K562 (cell line): Measurements from ENCODE around the gene PSRC1. TPM values are rescaled to one million over a fixed set of nuclear protein-coding genes. Genes with fewer than 3 reads are reported as not detected.
A peak's percentile ranks its signal among the peaks of the same experiment; 100 is the strongest.

Experiments used
- BCLAF1 ChIP-seq, 2 experiments: fragments of 450-650 bp in 1 of 2; IDR thresholded peaks; 2 replicates each; pipeline ENCODE4 v1.6.1; 2011 to 2017; ENCODE audit warnings: low read depth in 2 of 2, antibody characterized with exemption in 1 of 2, borderline replicate concordance in 1 of 2, low read length in 1 of 2, mild to moderate bottlenecking in 1 of 2, mixed read lengths in 1 of 2; ENCODE audit not compliant: control insufficient read depth in 1 of 2
- BRCA1 ChIP-seq, 2 experiments: fragments of 450-650 bp in 1 of 2; sonication (generic) in 1 of 2; formaldehyde crosslinking in 1 of 2; IDR thresholded peaks; 2 replicates each; pipeline versions ENCODE4 v1.5.0 to v1.6.1; 2017 to 2020; ENCODE audit warnings: mild to moderate bottlenecking in 1 of 2, missing genetic modification reagents in 1 of 2
- BRF2 ChIP-seq: IDR thresholded peaks from 3 replicates; pipeline ENCODE4 v1.6.1; 2011; ENCODE audit warnings: borderline replicate concordance, mild to moderate bottlenecking; ENCODE audit not compliant: insufficient read length, insufficient read depth
- CBX5 ChIP-seq: IDR thresholded peaks from 2 replicates; pipeline ENCODE4 v1.6.1; 2014; ENCODE audit warnings: low read depth, borderline replicate concordance
- FOSL1 ChIP-seq: fragments of 200-800 bp; sonication (Bioruptor generic); conservative IDR thresholded peaks from 2 replicates; pipeline ENCODE4 v1.6.1; 2016; ENCODE audit warnings: missing genetic modification characterization, missing compliant biosample characterization
- HEY1 ChIP-seq: fragments of 250-450 bp; sonication (Bioruptor Pico); IDR thresholded peaks from 2 replicates; pipeline ENCODE4 v1.5.0; 2020; ENCODE audit warnings: mild to moderate bottlenecking, moderate library complexity, borderline replicate concordance
- LARP7 ChIP-seq: fragments of 450-650 bp; IDR thresholded peaks from 2 replicates; pipeline ENCODE4 v1.6.1; 2016
- RNF2 ChIP-seq: sonication (generic); IDR thresholded peaks from 2 replicates; pipeline ENCODE4 v1.6.1; 2016
- RUNX1 ChIP-seq: sonication (generic); IDR thresholded peaks from 2 replicates; pipeline ENCODE4 v1.6.1; 2016; ENCODE audit warnings: antibody characterized with exemption, low read depth
- SNIP1 ChIP-seq: fragments of 450-650 bp; IDR thresholded peaks from 2 replicates; pipeline ENCODE4 v1.7.1; 2017; ENCODE audit warnings: low read depth, mild to moderate bottlenecking
- ZBTB11 ChIP-seq, 3 experiments: fragments of 200-800 bp in 1 of 3; fragments of 250-450 bp in 1 of 3; fragments of 450-650 bp in 1 of 3; sonication (Bioruptor Pico) in 1 of 3; sonication (Bioruptor generic) in 1 of 3; formaldehyde crosslinking in 1 of 3; IDR thresholded peaks; 2 replicates each; pipeline versions ENCODE4 v1.6.1 to v1.8.0; 2016 to 2022; ENCODE audit warnings: mild to moderate bottlenecking in 2 of 3, missing genetic modification characterization in 2 of 3, missing compliant biosample characterization in 1 of 3, moderate library complexity in 1 of 3
- ZNF165 ChIP-seq: fragments of 250-450 bp; sonication (Bioruptor Pico); IDR thresholded peaks from 2 replicates; pipeline ENCODE4 v1.4.0; 2020; ENCODE audit warnings: borderline replicate concordance
- ZNF175 ChIP-seq: fragments of 200-800 bp; sonication (Bioruptor generic); IDR thresholded peaks from 2 replicates; pipeline ENCODE4 v1.6.1; 2016; ENCODE audit warnings: low read depth, mild to moderate bottlenecking, missing genetic modification characterization, missing compliant biosample characterization
- ZNF511 ChIP-seq: sonication (generic); formaldehyde crosslinking; IDR thresholded peaks from 2 replicates; pipeline ENCODE4 v1.8.0; 2022; ENCODE audit warnings: mild to moderate bottlenecking, missing genetic modification reagents
- ZNF561 ChIP-seq: fragments of 450-650 bp; formaldehyde crosslinking; conservative IDR thresholded peaks from 2 replicates; pipeline ENCODE4 v1.4.0; 2020; ENCODE audit warnings: mild to moderate bottlenecking, moderate library complexity
- ZNF780A ChIP-seq: fragments of 250-450 bp; sonication (Bioruptor Pico); IDR thresholded peaks from 2 replicates; pipeline ENCODE4 v1.5.0; 2021; ENCODE audit warnings: mild to moderate bottlenecking
- polyA plus RNA-seq, 8 experiments: library from polyadenylated mRNA; depleted of rRNA in 4 of 8; stranded (reverse) in 5 of 8; unstranded in 3 of 8; fragments of >200 nt; fragmentation: Nextera tagmentation in 2 of 8; fragmentation: Illumina TruSeq in 1 of 8; extraction: Ambion mirVana in 2 of 8; extraction: Trizol in 1 of 8; gene quantifications; 2 replicates each; pipeline versions ENCODE4 v1.2.1 to v1.2.3, GENCODE V29; 2011 to 2014; ENCODE audit warnings: inconsistent platforms in 1 of 8, missing spikeins in 1 of 8
- total RNA-seq, 7 experiments: library from RNA; depleted of rRNA in 6 of 7; stranded (reverse); fragments of >200 nt in 6 of 7; fragmentation: Illumina TruSeq in 2 of 7; extraction: Trizol in 2 of 7; gene quantifications; 2 replicates each; pipeline versions ENCODE4 v1.2.1 to v1.2.3, GENCODE V29; 2011 to 2021; ENCODE audit warnings: low replicate concordance in 1 of 7
- TF ChIP-seq, protein P1 (sequence below), 2 experiments: IDR thresholded peaks; 2 replicates each; pipeline ENCODE4 v1.6.1; 2012; ENCODE audit warnings: improper control_type of control experiment in 2 of 2, low read depth in 2 of 2, low read length in 2 of 2, borderline replicate concordance in 1 of 2

Gene PSRC1
- total and polyA plus RNA-seq, 9 of the 15 experiments (the other 6 are each of a cell fraction or from before 2014, with no cell fraction given): 6.5 to 65.2 (median 39.3) TPM

DNA sequence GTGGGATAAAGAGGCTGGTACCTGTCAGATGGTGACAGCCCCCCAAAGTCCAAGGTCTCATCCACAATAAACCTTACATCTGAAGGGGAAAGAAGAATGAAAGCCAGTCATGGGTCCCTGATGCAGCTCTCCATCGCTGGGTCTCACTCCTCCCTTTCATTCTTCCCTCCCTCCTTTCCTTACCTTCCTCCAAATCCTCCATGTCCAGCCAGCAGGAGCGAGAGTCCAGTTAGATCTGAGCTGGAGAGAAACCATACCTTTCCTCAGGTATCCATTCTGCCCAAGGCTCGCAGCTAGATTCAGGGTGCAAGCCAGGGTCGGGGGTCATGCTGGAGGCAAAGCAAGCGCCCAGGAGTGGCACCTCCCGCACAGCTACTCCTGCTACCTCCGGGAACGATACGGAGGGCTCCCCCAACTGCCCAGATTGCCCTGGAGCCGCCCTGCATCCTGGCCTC is 421 bp downstream of the PSRC1 start (continued):
- TF ChIP-seq, protein P1, sequence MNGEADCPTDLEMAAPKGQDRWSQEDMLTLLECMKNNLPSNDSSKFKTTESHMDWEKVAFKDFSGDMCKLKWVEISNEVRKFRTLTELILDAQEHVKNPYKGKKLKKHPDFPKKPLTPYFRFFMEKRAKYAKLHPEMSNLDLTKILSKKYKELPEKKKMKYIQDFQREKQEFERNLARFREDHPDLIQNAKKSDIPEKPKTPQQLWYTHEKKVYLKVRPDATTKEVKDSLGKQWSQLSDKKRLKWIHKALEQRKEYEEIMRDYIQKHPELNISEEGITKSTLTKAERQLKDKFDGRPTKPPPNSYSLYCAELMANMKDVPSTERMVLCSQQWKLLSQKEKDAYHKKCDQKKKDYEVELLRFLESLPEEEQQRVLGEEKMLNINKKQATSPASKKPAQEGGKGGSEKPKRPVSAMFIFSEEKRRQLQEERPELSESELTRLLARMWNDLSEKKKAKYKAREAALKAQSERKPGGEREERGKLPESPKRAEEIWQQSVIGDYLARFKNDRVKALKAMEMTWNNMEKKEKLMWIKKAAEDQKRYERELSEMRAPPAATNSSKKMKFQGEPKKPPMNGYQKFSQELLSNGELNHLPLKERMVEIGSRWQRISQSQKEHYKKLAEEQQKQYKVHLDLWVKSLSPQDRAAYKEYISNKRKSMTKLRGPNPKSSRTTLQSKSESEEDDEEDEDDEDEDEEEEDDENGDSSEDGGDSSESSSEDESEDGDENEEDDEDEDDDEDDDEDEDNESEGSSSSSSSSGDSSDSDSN (IDR thresholded peaks at IDR 0.05; ENCODE audit: borderline replicate concordance in 1 of 2, low read depth in 2 of 2, low read length in 2 of 2): no peak
- TF ChIP-seq ZNF780A (CRISPR knock-in tag) (no peak), HEY1 (CRISPR knock-in tag) (no peak), ZNF511 (no peak; the same call in 1 of the 2 replicates), FOSL1 (no peak), BCLAF1 (IDR thresholded peaks at IDR 0.05; ENCODE audit: borderline replicate concordance in 1 of 2, control insufficient read depth in 1 of 2, low read depth in 2 of 2, low read length in 1 of 2) (no peak), LARP7 (0 out of 2 replicates have a peak, but pooled peaks have one; percentile 57), RNF2 (no peak), BRCA1 (IDR thresholded peaks at IDR 0.05) (no peak), BRCA1 (CRISPR knock-in tag; IDR thresholded peaks at IDR 0.05) (no peak), ZBTB11 (CRISPR knock-in tag; IDR thresholded peaks at IDR 0.05) (no peak), ZNF165 (CRISPR knock-in tag) (no peak), ZNF175 (CRISPR knock-in tag) (no peak), ZNF561 (CRISPR knock-in tag) (no peak), BRF2 (no peak), CBX5 (no peak), SNIP1 (0 out of 2 replicates have a peak, but pooled peaks have one; percentile 20), RUNX1 (no peak)
